Neural progenitor cell (in vitro differentiated cells): ENCODE results near the gene PRMT9. TPM values are rescaled to one million over a fixed set of nuclear protein-coding genes. Genes with fewer than 3 reads are reported as not detected.

ENCODE experiments used
- DNase-seq: peaks from one replicate; pipeline ENCODE4 v3.0.0-alpha.2; 2016; ENCODE audit warnings: low spot score
- H2AFZ ChIP-seq: fragments of 200-600 bp; sonication (generic); replicated peaks from 2 replicates; pipeline ENCODE4 v1.6.1; 2016; ENCODE audit warnings: antibody characterized with exemption
- H3F3A ChIP-seq: fragments of 200-600 bp; sonication (generic); 2 replicates; pipeline ENCODE4 v1.6.1; 2016; ENCODE audit warnings: antibody characterized with exemption, low read depth
- H3K27ac ChIP-seq: fragments of 200-600 bp; sonication (generic); 2 replicates; pipeline ENCODE4 v1.5.1; 2016; ENCODE audit warnings: mild to moderate bottlenecking
- H3K27me3 ChIP-seq: fragments of 200-600 bp; sonication (generic); 2 replicates; pipeline ENCODE4 v1.6.1; 2016; ENCODE audit warnings: mild to moderate bottlenecking, moderate library complexity
- H3K36me3 ChIP-seq: fragments of 200-600 bp; sonication (generic); 2 replicates; pipeline ENCODE4 v1.5.1; 2016
- H3K4me1 ChIP-seq: fragments of 200-600 bp; sonication (generic); 2 replicates; pipeline ENCODE4 v1.6.1; 2016; ENCODE audit warnings: mixed run types
- H3K4me2 ChIP-seq: fragments of 200-600 bp; sonication (generic); 2 replicates; pipeline ENCODE4 v1.6.1; 2016
- H3K4me3 ChIP-seq: fragments of 200-600 bp; sonication (generic); 2 replicates; pipeline ENCODE4 v1.5.1; 2016
- H3K79me2 ChIP-seq: fragments of 200-600 bp; sonication (generic); 2 replicates; pipeline ENCODE4 v1.6.1; 2016; ENCODE audit warnings: low read depth
- H3K9ac ChIP-seq: fragments of 200-600 bp; sonication (generic); 2 replicates; pipeline ENCODE4 v1.6.1; 2016
- H3K9me3 ChIP-seq: fragments of 200-600 bp; sonication (generic); 2 replicates; pipeline ENCODE4 v1.5.1; 2016; ENCODE audit warnings: low read depth
- H4K20me1 ChIP-seq: fragments of 200-600 bp; sonication (generic); 2 replicates; pipeline ENCODE4 v1.6.1; 2016; ENCODE audit warnings: low read depth
- H3K27ac Mint-ChIP-seq: 3 replicates; pipeline ENCODE4 v1.8.0; 2021; ENCODE audit warnings: mixed read lengths
- H3K27me3 Mint-ChIP-seq: 2 replicates; pipeline ENCODE4 v1.8.0; 2022; ENCODE audit warnings: low read depth, mild to moderate bottlenecking, inconsistent platforms, moderate library complexity, mixed read lengths; ENCODE audit not compliant: insufficient read depth
- H3K36me3 Mint-ChIP-seq: 3 replicates; pipeline ENCODE4 v1.8.0; 2021; ENCODE audit warnings: mixed read lengths
- H3K4me1 Mint-ChIP-seq: 3 replicates; pipeline ENCODE4 v1.8.0; 2021; ENCODE audit warnings: mixed read lengths
- H3K4me3 Mint-ChIP-seq: 3 replicates; pipeline ENCODE4 v1.8.0; 2021; ENCODE audit warnings: mild to moderate bottlenecking, moderate library complexity, mixed read lengths
- H3K9me3 Mint-ChIP-seq: 3 replicates; pipeline ENCODE4 v1.8.0; 2020; ENCODE audit warnings: mixed read lengths
- EZH2 ChIP-seq: fragments of 200-600 bp; sonication (generic); IDR thresholded peaks from 2 replicates; pipeline ENCODE4 v1.6.1; 2017; ENCODE audit warnings: antibody characterized with exemption, mild to moderate bottlenecking, moderate library complexity
- EZH2phosphoT487 ChIP-seq: fragments of 200-600 bp; sonication (generic); IDR thresholded peaks from 2 replicates; pipeline ENCODE4 v1.6.1; 2017; ENCODE audit warnings: antibody characterized with exemption
- total RNA-seq: library from RNA; depleted of rRNA; stranded (reverse); fragments of >200 nt; gene quantifications from 2 replicates; pipeline ENCODE4 v1.2.3, GENCODE V29; 2015; ENCODE audit warnings: low replicate concordance
- TF ChIP-seq, protein P1 (sequence below): fragments of 200-600 bp; sonication (generic); IDR thresholded peaks from 2 replicates; pipeline ENCODE4 v1.5.1; 2017; ENCODE audit warnings: antibody characterized with exemption, mild to moderate bottlenecking

The PRMT9 gene
- total RNA-seq, 1 donor from 2014 or later: 24.8 TPM

DNA sequence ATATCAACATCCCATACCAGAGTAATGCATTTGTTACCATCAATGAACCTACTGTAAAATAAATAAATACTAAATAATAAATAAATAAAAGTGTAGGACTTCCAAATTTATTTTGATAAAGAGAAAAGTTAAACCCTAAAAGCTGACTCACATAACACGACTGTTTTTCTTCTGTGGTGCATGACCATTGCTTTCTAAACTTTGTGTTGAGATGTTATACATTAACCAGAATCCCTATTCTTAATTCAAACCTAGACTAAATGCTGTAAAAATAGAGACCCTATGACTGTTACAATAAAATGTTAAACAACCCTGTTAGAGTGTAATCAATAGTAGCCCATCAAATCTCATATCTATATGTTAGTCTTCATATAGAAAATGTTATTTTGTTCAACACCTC lies 20.9 kb upstream of the PRMT9 start:
- H4K20me1 ChIP-seq: no peaks in the 10 kb centered on the region
- H3K27ac ChIP-seq: no peak overlapping the region
- H3K27me3 ChIP-seq: no peaks in the 10 kb centered on the region
- TF ChIP-seq, protein P1, sequence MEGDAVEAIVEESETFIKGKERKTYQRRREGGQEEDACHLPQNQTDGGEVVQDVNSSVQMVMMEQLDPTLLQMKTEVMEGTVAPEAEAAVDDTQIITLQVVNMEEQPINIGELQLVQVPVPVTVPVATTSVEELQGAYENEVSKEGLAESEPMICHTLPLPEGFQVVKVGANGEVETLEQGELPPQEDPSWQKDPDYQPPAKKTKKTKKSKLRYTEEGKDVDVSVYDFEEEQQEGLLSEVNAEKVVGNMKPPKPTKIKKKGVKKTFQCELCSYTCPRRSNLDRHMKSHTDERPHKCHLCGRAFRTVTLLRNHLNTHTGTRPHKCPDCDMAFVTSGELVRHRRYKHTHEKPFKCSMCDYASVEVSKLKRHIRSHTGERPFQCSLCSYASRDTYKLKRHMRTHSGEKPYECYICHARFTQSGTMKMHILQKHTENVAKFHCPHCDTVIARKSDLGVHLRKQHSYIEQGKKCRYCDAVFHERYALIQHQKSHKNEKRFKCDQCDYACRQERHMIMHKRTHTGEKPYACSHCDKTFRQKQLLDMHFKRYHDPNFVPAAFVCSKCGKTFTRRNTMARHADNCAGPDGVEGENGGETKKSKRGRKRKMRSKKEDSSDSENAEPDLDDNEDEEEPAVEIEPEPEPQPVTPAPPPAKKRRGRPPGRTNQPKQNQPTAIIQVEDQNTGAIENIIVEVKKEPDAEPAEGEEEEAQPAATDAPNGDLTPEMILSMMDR: no peak
- no peak for TF ChIP-seq EZH2phosphoT487
- TF ChIP-seq EZH2: no peak
- H3K27ac Mint-ChIP-seq: no peak overlapping the region
- H3K4me3 ChIP-seq: no peak overlapping the region
- no peaks in the 10 kb centered on the region for H3K36me3 ChIP-seq
- H3K79me2 ChIP-seq: no peaks in the 10 kb centered on the region
- H3K9ac ChIP-seq: no peak overlapping the region
- no peaks in the 10 kb centered on the region for H3K4me1 ChIP-seq
- no peak overlapping the region for H3K4me2 ChIP-seq
- peaks cover 2% of the 10 kb centered on the region for H3K4me1 Mint-ChIP-seq
- H3K9me3 ChIP-seq: peaks cover 5% of the 10 kb centered on the region
- H3F3A ChIP-seq: no peaks in the 10 kb centered on the region
- H3K9me3 Mint-ChIP-seq: peaks cover 8% of the 10 kb centered on the region
- H3K4me3 Mint-ChIP-seq: no peak overlapping the region
- DNase-seq: no peak
- H3K36me3 Mint-ChIP-seq: no peaks in the 10 kb centered on the region
- no peak overlapping the region for H2AFZ ChIP-seq
- peaks cover 3% of the 10 kb centered on the region for H3K27me3 Mint-ChIP-seq

GRCh38 chr4:147696866-147697265 lies 12.9 kb upstream of the PRMT9 start:
- Histone ChIP-seq H3F3A (no peaks in the 10 kb centered on the region), H2AFZ (no peak overlapping the region), H3K4me1 (no peaks in the 10 kb centered on the region), H3K9me3 (peaks cover 5% of the 10 kb centered on the region), H3K4me2 (no peak overlapping the region), H3K36me3 (no peaks in the 10 kb centered on the region), H3K27ac (no peak overlapping the region), H3K9ac (no peak overlapping the region), H3K27me3 (no peaks in the 10 kb centered on the region), H4K20me1 (no peaks in the 10 kb centered on the region), H3K4me3 (no peak overlapping the region), H3K79me2 (no peaks in the 10 kb centered on the region)
- Mint-ChIP-seq H3K4me1 (no peaks in the 10 kb centered on the region), H3K27me3 (no peaks in the 10 kb centered on the region), H3K36me3 (no peaks in the 10 kb centered on the region), H3K4me3 (no peak overlapping the region), H3K9me3 (peaks cover 11% of the 10 kb centered on the region), H3K27ac (no peak overlapping the region)
- no peak for DNase-seq
- no peak for TF ChIP-seq EZH2
- no peak for TF ChIP-seq EZH2phosphoT487
- TF ChIP-seq, protein P1: no peak

GRCh38 chr4:147693218-147693617 lies 9.3 kb upstream of the PRMT9 start:
- Mint-ChIP-seq H3K4me1 (peaks cover 2% of the 10 kb centered on the region), H3K9me3 (peaks cover 3% of the 10 kb centered on the region), H3K27ac (no peak overlapping the region), H3K36me3 (no peaks in the 10 kb centered on the region), H3K4me3 (no peak overlapping the region), H3K27me3 (no peaks in the 10 kb centered on the region)
- no peaks in the 10 kb centered on the region for H3K79me2 ChIP-seq
- no peak overlapping the region for H3K9ac ChIP-seq
- H3K27me3 ChIP-seq: no peaks in the 10 kb centered on the region
- H2AFZ ChIP-seq: no peak overlapping the region
- no peaks in the 10 kb centered on the region for H3K9me3 ChIP-seq
- no peak overlapping the region for H3K4me2 ChIP-seq
- no peak overlapping the region for H3K27ac ChIP-seq
- DNase-seq: no peak
- TF ChIP-seq, protein P1: no peak
- TF ChIP-seq EZH2phosphoT487: no peak
- no peak for TF ChIP-seq EZH2
- no peaks in the 10 kb centered on the region for H3K4me1 ChIP-seq
- no peak overlapping the region for H3K4me3 ChIP-seq
- H3F3A ChIP-seq: no peaks in the 10 kb centered on the region
- no peaks in the 10 kb centered on the region for H4K20me1 ChIP-seq
- H3K36me3 ChIP-seq: no peaks in the 10 kb centered on the region
